Endothelial cell of umbilical vein (primary cell): ENCODE data around the gene CIZ1. TPM values are rescaled to one million over a fixed set of nuclear protein-coding genes. Genes with fewer than 3 reads are reported as not detected.

Source experiments
- BruUV-seq: library from RNA; stranded (reverse); fragments of 400-500 nt; replicated peaks from 2 replicates; lab custom pipeline; 2021; lab: Mats Ljungman, UMichigan
- CTCF ChIA-PET: fragments of 300-600, 350-600 bp; sonication (Branson Sonifier 250); formaldehyde crosslinking; loops from one replicate; lab custom pipeline; 2021; ENCODE audit warnings: antibody characterized with exemption, inconsistent platforms; lab: Charles Lee
- POLR2A ChIA-PET: fragments of 300-600, 350-600 bp; sonication (Branson Sonifier 250); formaldehyde crosslinking; loops from one replicate; lab custom pipeline; 2021; ENCODE audit warnings: antibody characterized with exemption, inconsistent platforms; lab: Charles Lee
- DNase-seq: peaks from one replicate; pipeline ENCODE4 v3.0.0-alpha.2; 2011; ENCODE audit warnings: low read depth, low spot score
- FAIRE-seq: peaks from 2 replicates; lab custom pipeline; 2011; peaks lifted over from hg19 to GRCh38; lab: Jason Lieb, UNC
- H2AFZ ChIP-seq: 2 replicates; pipeline ENCODE4 v1.6.0; 2012; ENCODE audit warnings: low read depth, low read length, control low read depth, inconsistent platforms
- H3K27ac ChIP-seq: 2 replicates; pipeline ENCODE4 v1.5.1; 2011; ENCODE audit warnings: low read depth, mild to moderate bottlenecking, control low read depth, low read length, moderate library complexity; ENCODE audit not compliant: insufficient read depth
- H3K27me3 ChIP-seq, 2 experiments: 2 replicates each; pipeline versions ENCODE4 v1.6.0 to v1.6.1; 2011; ENCODE audit warnings: low read length in 2 of 2, mixed read lengths in 1 of 2; ENCODE audit not compliant: control insufficient read depth in 2 of 2, insufficient read depth in 2 of 2
- H3K36me3 ChIP-seq, 2 experiments: 2 replicates in 1 of 2; 3 replicates in 1 of 2; pipeline ENCODE4 v1.5.1; 2011; ENCODE audit warnings: low read length in 2 of 2, mild to moderate bottlenecking in 1 of 2, moderate library complexity in 1 of 2; ENCODE audit not compliant: control insufficient read depth in 2 of 2, insufficient read depth in 2 of 2; ENCODE audit errors: extremely low read depth in 1 of 2
- H3K4me1 ChIP-seq: 3 replicates; pipeline ENCODE4 v1.5.1; 2011; ENCODE audit warnings: mild to moderate bottlenecking, low read length; ENCODE audit not compliant: control insufficient read depth, insufficient read depth; ENCODE audit errors: extremely low read depth
- H3K4me2 ChIP-seq: 2 replicates; pipeline ENCODE4 v1.6.1; 2011; ENCODE audit warnings: low read length, control low read depth, mixed read lengths; ENCODE audit not compliant: insufficient read depth
- H3K4me3 ChIP-seq, 3 experiments: fragments of 200-600 bp in 1 of 3; sonication (generic), shearing (Covaris generic) in 1 of 3; replicated peaks in 1 of 3; 2 replicates each; pipeline ENCODE4 v1.5.1; 2011 to 2016; ENCODE audit warnings: control low read depth in 3 of 3, low read length in 3 of 3, mild to moderate bottlenecking in 2 of 3, inconsistent platforms in 1 of 3, low read depth in 1 of 3, moderate library complexity in 1 of 3; ENCODE audit not compliant: insufficient read depth in 1 of 3
- H3K79me2 ChIP-seq: 2 replicates; pipeline ENCODE4 v1.6.0; 2012; ENCODE audit warnings: low read length, inconsistent platforms; ENCODE audit not compliant: control insufficient read depth, insufficient read depth
- H3K9ac ChIP-seq: replicated peaks from 2 replicates; pipeline ENCODE3; 2011; ENCODE audit warnings: low read length, control low read depth; ENCODE audit not compliant: insufficient read depth; ENCODE audit errors: extremely low read depth
- H3K9me1 ChIP-seq: replicated peaks from 3 replicates; pipeline ENCODE4 v1.6.0; 2011; ENCODE audit warnings: mild to moderate bottlenecking, low read length; ENCODE audit not compliant: control insufficient read depth, insufficient read depth; ENCODE audit errors: extremely low read depth
- H3K9me3 ChIP-seq: replicated peaks from 2 replicates; pipeline ENCODE4 v1.5.1; 2012; ENCODE audit warnings: low read length, inconsistent platforms; ENCODE audit not compliant: control insufficient read depth, insufficient read depth
- H4K20me1 ChIP-seq: replicated peaks from 2 replicates; pipeline ENCODE3; 2011; ENCODE audit warnings: mild to moderate bottlenecking, low read length; ENCODE audit not compliant: control insufficient read depth, insufficient read depth; ENCODE audit errors: extremely low read depth
- CTCF ChIP-seq, 2 donors: IDR thresholded peaks; 1 replicate in 1 of 2; 2 replicates in 1 of 2; pipeline ENCODE4 v1.5.1; 2011; ENCODE audit warnings: low read length in 2 of 2, mild to moderate bottlenecking in 2 of 2, moderate library complexity in 2 of 2, control low read depth in 1 of 2, inconsistent platforms in 1 of 2, low read depth in 1 of 2; ENCODE audit not compliant: insufficient read depth in 1 of 2; ENCODE audit errors: extremely low read depth in 1 of 2
- EZH2 ChIP-seq: IDR thresholded peaks from 2 replicates; pipeline ENCODE4 v1.6.1; 2012; ENCODE audit warnings: borderline replicate concordance, low read depth, mild to moderate bottlenecking, moderate library complexity, low read length, inconsistent platforms; ENCODE audit not compliant: severe bottlenecking
- JUN ChIP-seq: IDR thresholded peaks from 2 replicates; pipeline ENCODE4 v1.6.1; 2011; ENCODE audit warnings: borderline replicate concordance, low read depth; ENCODE audit not compliant: insufficient read length, insufficient read depth
- POLR2AphosphoS5 ChIP-seq: IDR thresholded peaks from 2 replicates; pipeline ENCODE4 v1.6.1; 2012; ENCODE audit warnings: low read depth, mild to moderate bottlenecking, control low read depth, low read length, moderate library complexity; ENCODE audit not compliant: insufficient read depth
- dilution Hi-C: fragments of 300-500 bp; cut with MboI; formaldehyde crosslinking; loops from one replicate; pipeline ENCODE4 v1.15.0; 2019; ENCODE audit warnings: low sequenced_read_pairs; ENCODE audit not compliant: extremely low pct_ligation_motif_present
- intact Hi-C: fragments of 100-400 bp; cut with micrococcal nuclease; formaldehyde crosslinking; loops from one replicate; pipeline ENCODE4 v1.10.0; 2022
- polyA plus RNA-seq, 4 experiments: library from polyadenylated mRNA; depleted of rRNA in 3 of 4; stranded (reverse) in 3 of 4; unstranded in 1 of 4; fragments of >200 nt; gene quantifications; 2 replicates each; pipeline versions ENCODE4 v1.2.1 to v1.2.3, GENCODE V29; 2011 to 2012; ENCODE audit warnings: missing spikeins in 1 of 4
- total RNA-seq: library from RNA; stranded (reverse); gene quantifications from 2 replicates; pipeline ENCODE4 v1.2.3, GENCODE V29; 2021

CIZ1 gene
- total and polyA plus RNA-seq, 2 donors (not counting 3 experiments of a cell fraction or from before 2014, with no cell fraction given) = 88.3 to 150 TPM

- ChIA-PET CTCF (interaction anchor here (1.0 to 1.3 kb wide), 7 partner anchors 8 to 51 kb away, joined by 3 to 14 read pairs (median 5); no protein-coding TSS in a partner anchor), POLR2A (no interaction called here)
- no peak overlapping the region for H3K27ac ChIP-seq
- FAIRE-seq (no peak), DNase-seq (peak; percentile 21)
- dilution Hi-C loops = no loop called here
- no peak overlapping the region for H3K9ac ChIP-seq
- intact Hi-C loops = loop anchor here (1.0 to 2.0 kb wide), 3 partner anchors 11 to 47 kb away; no protein-coding TSS in a partner anchor
- no peaks in the 10 kb centered on the region for H3K36me3 ChIP-seq
- peaks cover 9 to 10% of the 10 kb centered on the region in 2 experiments for H3K27me3 ChIP-seq
- peaks cover 10% of the 10 kb centered on the region for H3K4me1 ChIP-seq
- no peaks in the 10 kb centered on the region for H4K20me1 ChIP-seq
- peak overlapping the region; percentile 24 to 39 (median 28) for H3K4me3 ChIP-seq
- H3K4me2 ChIP-seq = peak overlapping the region; percentile 69
- no peaks in the 10 kb centered on the region for H3K9me1 ChIP-seq
- H3K9me3 ChIP-seq = no peaks in the 10 kb centered on the region
- TF ChIP-seq POLR2AphosphoS5 (no peak), EZH2 (peak; percentile 64)
- peak overlapping the region; percentile 94 for H2AFZ ChIP-seq
- BruUV-seq = no TSS peak
- H3K79me2 ChIP-seq = no peaks in the 10 kb centered on the region
Measured at GRCh38 chr9:128203707-128204551, 12.6 kb upstream of the CIZ1 start.

GRCh38 chr9:128203024-128203706 lies 11.8 kb upstream of the CIZ1 start, which contains the start of gene DNM1:
Gene DNM1, plus strand, starts transcription at chr9:128203379. Its CDS starts 92 bp downstream, at chr9:128203471.
- TF ChIP-seq POLR2AphosphoS5 = peak; percentile 34
- peak; percentile 11 for TF ChIP-seq EZH2
- no peak for TF ChIP-seq JUN
- TF ChIP-seq CTCF (IDR thresholded peaks at IDR 0.05; ENCODE audit: extremely low read depth in 1 of 2, insufficient read depth in 1 of 2, low read depth in 1 of 2, low read length in 2 of 2) = peak; percentile 74 to 99
- POLR2A ChIA-PET = no interaction called here
- Histone ChIP-seq H3K79me2 (no peaks in the 10 kb centered on the region), H3K36me3 (no peaks in the 10 kb centered on the region), H3K4me1 (peaks cover 10% of the 10 kb centered on the region), H3K27ac (no peak within 1 kb of the TSS), H2AFZ (peak within 1 kb of the TSS; percentile 94), H3K4me3 (peak within 1 kb of the TSS; percentile 24 to 39 (median 32)), H3K9me1 (no peaks in the 10 kb centered on the region), H3K9ac (no peak within 1 kb of the TSS), H3K27me3 (peaks cover 9 to 10% of the 10 kb centered on the region in 2 experiments), H4K20me1 (no peaks in the 10 kb centered on the region), H3K4me2 (peak within 1 kb of the TSS; percentile 69), H3K9me3 (no peaks in the 10 kb centered on the region)
- dilution Hi-C loops = no loop called here
- DNase-seq (peak; percentile 51), FAIRE-seq (peak; percentile 83)
- CTCF ChIA-PET = interaction anchor here (1.0 to 1.3 kb wide), 7 partner anchors 8 to 51 kb away, joined by 3 to 14 read pairs (median 5); no protein-coding TSS in a partner anchor
- intact Hi-C loops = loop anchor here (1.0 to 2.0 kb wide), 2 partner anchors 10 to 48 kb away; no protein-coding TSS in a partner anchor
- no TSS peak for BruUV-seq
